ENCODE results near the gene MT1X. TPM values are rescaled to one million over a fixed set of nuclear protein-coding genes. Genes with fewer than 3 reads are reported as not detected.

The MT1X gene
- total RNA-seq, 1 experiment from 2014 or later, result 74.3 TPM

DNA sequence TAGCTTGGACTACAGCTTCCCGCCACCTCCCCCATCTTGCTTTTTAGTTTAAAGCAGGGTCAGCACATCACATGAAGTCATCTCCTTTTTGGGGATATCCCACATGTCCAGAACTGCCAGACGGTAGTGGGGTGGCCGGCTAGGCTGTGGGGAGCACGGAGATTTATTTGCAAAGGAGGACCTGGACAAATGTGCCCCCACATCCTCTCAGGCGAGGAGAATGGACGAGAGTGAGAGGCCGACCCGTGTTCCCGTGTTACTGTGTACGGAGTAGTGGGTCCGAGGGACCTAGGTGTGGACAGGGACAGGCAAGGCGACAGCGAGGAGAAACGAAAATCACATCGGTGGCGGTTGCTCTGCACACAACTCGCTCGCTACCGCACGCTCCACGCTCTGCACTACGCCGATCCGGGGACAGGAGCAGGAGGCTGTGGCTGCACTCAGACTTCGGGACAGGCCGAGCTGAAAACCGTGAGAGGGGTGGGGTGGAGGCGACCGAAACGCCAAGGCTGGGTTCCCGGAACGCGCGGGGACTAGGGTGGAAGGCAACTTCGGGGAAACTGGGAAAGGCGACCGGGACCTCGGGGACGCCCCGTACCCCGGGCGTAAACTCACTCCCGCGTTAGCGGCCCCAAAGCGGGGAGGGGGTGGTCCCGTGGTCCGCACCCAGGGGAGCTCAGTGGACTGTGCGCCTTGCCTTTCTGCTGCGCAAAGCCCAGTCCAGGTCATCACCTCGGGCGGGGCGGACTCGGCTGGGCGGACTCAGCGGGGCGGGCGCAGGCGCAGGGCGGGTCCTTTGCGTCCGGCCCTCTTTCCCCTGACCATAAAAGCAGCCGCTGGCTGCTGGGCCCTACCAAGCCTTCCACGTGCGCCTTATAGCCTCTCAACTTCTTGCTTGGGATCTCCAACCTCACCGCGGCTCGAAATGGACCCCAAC lies 44.2 kb upstream of the MT1X start, which contains the start of gene MT1A:
Gene MT1A (plus strand): TSS at position 853 of the 937 bp plus-strand sequence. CDS start 73 bp downstream, at position 926.
- H3K27ac ChIP-seq (ENCODE audit: low read depth, low read length, poor library complexity, severe bottlenecking), result no peak within 1 kb of the TSS
- no TSS peak for BruUV-seq (replicated peaks)
- intact Hi-C loops (cut with micrococcal nuclease; ENCODE audit: unreplicated experiment), result no loop called here
- CTCF ChIA-PET, result no interaction called here
- H3K36me3 ChIP-seq (ENCODE audit: insufficient read depth, low read length, poor library complexity, severe bottlenecking), result no peaks in the 10 kb centered on the region
- POLR2A ChIA-PET (ENCODE audit: low non-redundant PET), result no interaction called here
- no peak for DNase-seq (ENCODE audit: low spot score)
- no peaks in the 10 kb centered on the region for H3K4me1 ChIP-seq (ENCODE audit: insufficient read depth, low read length, poor library complexity, severe bottlenecking)
- H3K9me3 ChIP-seq (ENCODE audit: low read depth, low read length, poor library complexity, severe bottlenecking), result no peaks in the 10 kb centered on the region
- peak within 1 kb of the TSS; percentile 31 for H3K4me3 ChIP-seq (ENCODE audit: low read depth, low read length, poor library complexity, severe bottlenecking)
- TF ChIP-seq, protein P1, sequence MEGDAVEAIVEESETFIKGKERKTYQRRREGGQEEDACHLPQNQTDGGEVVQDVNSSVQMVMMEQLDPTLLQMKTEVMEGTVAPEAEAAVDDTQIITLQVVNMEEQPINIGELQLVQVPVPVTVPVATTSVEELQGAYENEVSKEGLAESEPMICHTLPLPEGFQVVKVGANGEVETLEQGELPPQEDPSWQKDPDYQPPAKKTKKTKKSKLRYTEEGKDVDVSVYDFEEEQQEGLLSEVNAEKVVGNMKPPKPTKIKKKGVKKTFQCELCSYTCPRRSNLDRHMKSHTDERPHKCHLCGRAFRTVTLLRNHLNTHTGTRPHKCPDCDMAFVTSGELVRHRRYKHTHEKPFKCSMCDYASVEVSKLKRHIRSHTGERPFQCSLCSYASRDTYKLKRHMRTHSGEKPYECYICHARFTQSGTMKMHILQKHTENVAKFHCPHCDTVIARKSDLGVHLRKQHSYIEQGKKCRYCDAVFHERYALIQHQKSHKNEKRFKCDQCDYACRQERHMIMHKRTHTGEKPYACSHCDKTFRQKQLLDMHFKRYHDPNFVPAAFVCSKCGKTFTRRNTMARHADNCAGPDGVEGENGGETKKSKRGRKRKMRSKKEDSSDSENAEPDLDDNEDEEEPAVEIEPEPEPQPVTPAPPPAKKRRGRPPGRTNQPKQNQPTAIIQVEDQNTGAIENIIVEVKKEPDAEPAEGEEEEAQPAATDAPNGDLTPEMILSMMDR (conservative IDR thresholded peaks at IDR 0.05; ENCODE audit: low read depth, low read length), result no peak
- peak; percentile 89 for TF ChIP-seq EZH2 (IDR thresholded peaks at IDR 0.05; ENCODE audit: borderline replicate concordance, low read depth, low read length, poor library complexity, severe bottlenecking)
- peaks cover 70% of the 10 kb centered on the region for H3K27me3 ChIP-seq (replicated peaks; ENCODE audit: insufficient read depth, low read depth, low read length, poor library complexity)

DNA sequence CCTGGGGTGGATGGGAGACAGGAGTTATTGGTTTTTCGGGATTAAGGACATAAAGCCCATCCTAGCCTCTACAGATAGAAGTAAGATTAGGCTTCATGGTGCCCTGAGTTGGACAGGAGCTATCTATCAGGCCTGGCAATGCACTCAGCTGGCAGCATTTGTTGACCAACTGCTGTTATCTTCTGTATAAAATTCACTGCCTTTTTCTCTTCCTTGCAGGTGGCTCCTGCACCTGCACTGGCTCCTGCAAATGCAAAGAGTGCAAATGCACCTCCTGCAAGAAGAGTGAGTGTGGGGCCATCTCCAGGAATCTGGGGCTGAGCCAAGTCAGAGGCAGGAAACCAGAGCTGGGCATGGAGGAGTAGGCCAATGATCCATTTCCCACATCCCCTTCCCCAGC lies 43.2 kb upstream of the MT1X start:
- Histone ChIP-seq H3K9me3 (ENCODE audit: low read depth, low read length, poor library complexity, severe bottlenecking) (no peaks in the 10 kb centered on the region), H3K36me3 (ENCODE audit: insufficient read depth, low read length, poor library complexity, severe bottlenecking) (no peaks in the 10 kb centered on the region), H3K27me3 (replicated peaks; ENCODE audit: insufficient read depth, low read depth, low read length, poor library complexity) (peaks cover 71% of the 10 kb centered on the region), H3K4me1 (ENCODE audit: insufficient read depth, low read length, poor library complexity, severe bottlenecking) (no peaks in the 10 kb centered on the region), H3K4me3 (ENCODE audit: low read depth, low read length, poor library complexity, severe bottlenecking) (no peak overlapping the region), H3K27ac (ENCODE audit: low read depth, low read length, poor library complexity, severe bottlenecking) (no peak overlapping the region)
- ChIA-PET CTCF (no interaction called here), POLR2A (ENCODE audit: low non-redundant PET) (no interaction called here)
- intact Hi-C loops (cut with micrococcal nuclease; ENCODE audit: unreplicated experiment), result no loop called here
- no peak for TF ChIP-seq EZH2 (IDR thresholded peaks at IDR 0.05; ENCODE audit: borderline replicate concordance, low read depth, low read length, poor library complexity, severe bottlenecking)
- TF ChIP-seq, protein P1 (conservative IDR thresholded peaks at IDR 0.05; ENCODE audit: low read depth, low read length), result no peak
- no peak for DNase-seq (ENCODE audit: low spot score)
- no TSS peak for BruUV-seq (replicated peaks)

- TF ChIP-seq EZH2 (IDR thresholded peaks at IDR 0.05; ENCODE audit: borderline replicate concordance, low read depth, low read length, poor library complexity, severe bottlenecking), result no peak
- TF ChIP-seq, protein P1 (conservative IDR thresholded peaks at IDR 0.05; ENCODE audit: low read depth, low read length), result no peak
- no peak for DNase-seq (ENCODE audit: low spot score)
- no TSS peak for BruUV-seq (replicated peaks)
- Histone ChIP-seq H3K9me3 (ENCODE audit: low read depth, low read length, poor library complexity, severe bottlenecking) (no peaks in the 10 kb centered on the region), H3K4me1 (ENCODE audit: insufficient read depth, low read length, poor library complexity, severe bottlenecking) (no peaks in the 10 kb centered on the region), H3K36me3 (ENCODE audit: insufficient read depth, low read length, poor library complexity, severe bottlenecking) (no peaks in the 10 kb centered on the region), H3K27me3 (replicated peaks; ENCODE audit: insufficient read depth, low read depth, low read length, poor library complexity) (peaks cover 63% of the 10 kb centered on the region), H3K4me3 (ENCODE audit: low read depth, low read length, poor library complexity, severe bottlenecking) (no peak overlapping the region), H3K27ac (ENCODE audit: low read depth, low read length, poor library complexity, severe bottlenecking) (no peak overlapping the region)
- ChIA-PET CTCF (no interaction called here), POLR2A (ENCODE audit: low non-redundant PET) (no interaction called here)
- intact Hi-C loops (cut with micrococcal nuclease; ENCODE audit: unreplicated experiment), result no loop called here
Observed at GRCh38 chr16:56640076-56640475, 42.2 kb upstream of the MT1X start.
